ENCODE measurements around the gene GABRR3.

GABRR3 gene

GRCh38 chr3:97954228-97954827 lies 80.8 kb downstream of the GABRR3 start:
- no peak for ATAC-seq

- ATAC-seq: no peak
Observed at GRCh38 chr3:97952872-97953271, 82.2 kb downstream of the GABRR3 start.

- no peak for ATAC-seq
Observed at GRCh38 chr3:97952280-97952679, 82.8 kb downstream of the GABRR3 start.

GRCh38 chr3:97950360-97950759 lies 84.8 kb downstream of the GABRR3 start:
- no peak for ATAC-seq

- ATAC-seq: no peak
Observed at GRCh38 chr3:97949743-97950142, 85.4 kb downstream of the GABRR3 start.

GRCh38 chr3:97949110-97949485 lies 86.0 kb downstream of the GABRR3 start:
- ATAC-seq: no peak

GRCh38 chr3:97948351-97949109 lies 86.6 kb downstream of the GABRR3 start:
- ATAC-seq: no peak

GRCh38 chr3:97942801-97943546 lies 92.1 kb downstream of the GABRR3 start:
- peak; percentile 72 to 85 for ATAC-seq

GRCh38 chr3:97940034-97940433 lies 95.1 kb downstream of the GABRR3 start:
- no peak for ATAC-seq

GRCh38 chr3:97939401-97939800 lies 95.7 kb downstream of the GABRR3 start:
- no peak for ATAC-seq

GRCh38 chr3:97938444-97938843 lies 96.7 kb downstream of the GABRR3 start:
- ATAC-seq: no peak

GRCh38 chr3:97937205-97937604 lies 97.9 kb downstream of the GABRR3 start:
- ATAC-seq: no peak

- ATAC-seq: no peak
Observed at GRCh38 chr3:97935842-97936241, 99.3 kb downstream of the GABRR3 start.
